GM21515 (cell line): ENCODE measurements around the gene ODF4.
"Not testable (repeated sequence)": the region's sequence is repeated elsewhere in the genome, so short reads cannot be mapped to it uniquely, and the experiment has no call there.

Experiments
- ATAC-seq: cut with Tn5 transposase; IDR thresholded peaks from one replicate; pipeline ENCODE4 v1.9.1; 2021; ENCODE audit not compliant: unreplicated experiment

ODF4 gene

DNA sequence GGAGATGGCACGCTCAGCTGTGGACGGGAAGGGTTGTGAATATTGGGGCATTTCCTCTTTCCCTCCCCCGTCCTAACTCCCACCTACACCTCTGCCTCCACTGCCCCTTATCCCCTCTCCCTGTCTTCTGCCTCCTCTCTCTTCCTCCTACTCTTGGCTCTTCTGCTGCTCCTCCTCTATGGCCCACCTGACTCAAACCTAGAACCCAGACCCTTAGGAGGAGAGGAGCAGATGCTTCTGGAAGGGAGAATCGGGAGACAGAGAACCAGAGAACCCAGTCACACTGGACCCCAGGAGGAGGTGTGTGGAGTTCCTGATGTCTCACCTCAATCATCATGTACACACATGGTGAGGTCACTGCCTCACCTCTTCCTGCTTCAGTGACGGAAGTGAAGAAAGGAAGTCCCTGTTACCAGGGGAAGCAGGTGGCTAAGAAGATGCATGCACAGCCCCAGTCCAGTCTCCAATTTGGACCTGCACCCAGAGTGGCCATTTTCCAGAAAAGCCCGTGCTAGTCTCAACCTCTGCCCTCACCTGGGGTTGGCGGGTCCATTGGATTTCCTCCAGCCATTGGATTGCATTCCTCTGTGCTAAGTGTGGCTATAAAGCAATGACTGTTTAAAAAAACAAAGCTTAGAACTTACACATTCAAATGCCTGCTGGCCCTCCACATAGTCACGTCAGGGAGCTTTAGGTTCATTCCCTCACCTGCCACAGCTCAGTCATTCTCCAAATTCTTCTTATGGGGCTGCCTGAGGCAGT is 54.0 kb downstream of the ODF4 start:
- no peak for ATAC-seq

DNA sequence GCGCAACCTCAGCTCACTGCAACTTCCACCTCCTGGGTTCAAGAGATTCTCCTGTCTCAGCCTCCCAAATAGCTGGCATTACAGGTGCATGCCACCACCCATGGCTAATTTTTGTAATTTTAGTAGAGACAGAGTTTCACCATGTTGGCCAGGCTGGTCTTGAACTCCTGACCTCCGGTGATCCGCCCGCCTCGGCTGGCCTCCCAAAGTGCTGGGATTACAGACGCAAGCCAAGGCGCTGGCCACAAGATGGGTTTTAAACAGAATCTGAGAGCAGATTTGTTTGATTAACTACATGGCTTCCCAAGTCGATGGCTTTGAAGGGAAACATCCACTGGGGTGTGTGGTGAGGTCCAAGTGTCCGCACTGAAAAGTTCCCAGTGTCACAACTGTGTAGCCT is 54.9 kb downstream of the ODF4 start:
- ATAC-seq: not testable (repeated sequence)
